Coronary artery (tissue), 2 donors: ENCODE results near the gene PIK3CD.
"Not testable (repeated sequence)": the region's sequence is repeated elsewhere in the genome, so short reads cannot be mapped to it uniquely, and the experiment has no call there.

Experiments
- DNase-seq: peaks from one replicate; pipeline ENCODE4 v3.0.0-alpha.2; 2017; ENCODE audit warnings: low spot score
- H3K27ac ChIP-seq, 2 donors: fragments of 200-600 bp; sonication (generic); one replicate each; pipeline ENCODE4 v1.5.1; 2016 to 2019
- H3K4me3 ChIP-seq: fragments of 200-600 bp; sonication (generic); 2 replicates; pipeline ENCODE4 v1.5.1; 2016; ENCODE audit warnings: mild to moderate bottlenecking, moderate library complexity
- TF ChIP-seq, protein P1 (sequence below): fragments of 200-600 bp; sonication (generic); IDR thresholded peaks from one replicate; pipeline ENCODE4 v1.5.1; 2019; ENCODE audit warnings: antibody characterized with exemption

PIK3CD gene

DNA sequence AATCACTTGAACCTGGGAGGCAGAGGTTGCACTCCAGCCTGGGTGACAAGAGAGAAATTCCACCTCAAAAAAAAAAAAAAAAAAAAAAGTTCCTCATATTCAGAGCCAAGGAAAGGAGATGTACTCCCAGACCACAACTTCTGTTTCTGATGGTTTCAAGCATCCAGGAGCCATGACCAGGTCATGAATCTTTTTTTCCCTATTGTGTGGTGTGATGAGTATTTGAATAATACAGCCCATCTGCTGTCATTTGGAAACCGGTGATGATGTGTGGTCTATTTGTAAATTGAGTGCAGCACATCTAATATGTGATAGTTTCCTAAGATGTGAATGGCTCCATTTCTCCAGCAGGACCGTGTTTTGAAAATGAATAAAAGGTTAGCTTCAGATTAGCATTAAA, 18.6 kb downstream of the PIK3CD start:
- no peak for DNase-seq
- no peak overlapping the region for H3K4me3 ChIP-seq
- TF ChIP-seq, protein P1, sequence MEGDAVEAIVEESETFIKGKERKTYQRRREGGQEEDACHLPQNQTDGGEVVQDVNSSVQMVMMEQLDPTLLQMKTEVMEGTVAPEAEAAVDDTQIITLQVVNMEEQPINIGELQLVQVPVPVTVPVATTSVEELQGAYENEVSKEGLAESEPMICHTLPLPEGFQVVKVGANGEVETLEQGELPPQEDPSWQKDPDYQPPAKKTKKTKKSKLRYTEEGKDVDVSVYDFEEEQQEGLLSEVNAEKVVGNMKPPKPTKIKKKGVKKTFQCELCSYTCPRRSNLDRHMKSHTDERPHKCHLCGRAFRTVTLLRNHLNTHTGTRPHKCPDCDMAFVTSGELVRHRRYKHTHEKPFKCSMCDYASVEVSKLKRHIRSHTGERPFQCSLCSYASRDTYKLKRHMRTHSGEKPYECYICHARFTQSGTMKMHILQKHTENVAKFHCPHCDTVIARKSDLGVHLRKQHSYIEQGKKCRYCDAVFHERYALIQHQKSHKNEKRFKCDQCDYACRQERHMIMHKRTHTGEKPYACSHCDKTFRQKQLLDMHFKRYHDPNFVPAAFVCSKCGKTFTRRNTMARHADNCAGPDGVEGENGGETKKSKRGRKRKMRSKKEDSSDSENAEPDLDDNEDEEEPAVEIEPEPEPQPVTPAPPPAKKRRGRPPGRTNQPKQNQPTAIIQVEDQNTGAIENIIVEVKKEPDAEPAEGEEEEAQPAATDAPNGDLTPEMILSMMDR = no peak
- no peak overlapping the region for H3K27ac ChIP-seq

DNA sequence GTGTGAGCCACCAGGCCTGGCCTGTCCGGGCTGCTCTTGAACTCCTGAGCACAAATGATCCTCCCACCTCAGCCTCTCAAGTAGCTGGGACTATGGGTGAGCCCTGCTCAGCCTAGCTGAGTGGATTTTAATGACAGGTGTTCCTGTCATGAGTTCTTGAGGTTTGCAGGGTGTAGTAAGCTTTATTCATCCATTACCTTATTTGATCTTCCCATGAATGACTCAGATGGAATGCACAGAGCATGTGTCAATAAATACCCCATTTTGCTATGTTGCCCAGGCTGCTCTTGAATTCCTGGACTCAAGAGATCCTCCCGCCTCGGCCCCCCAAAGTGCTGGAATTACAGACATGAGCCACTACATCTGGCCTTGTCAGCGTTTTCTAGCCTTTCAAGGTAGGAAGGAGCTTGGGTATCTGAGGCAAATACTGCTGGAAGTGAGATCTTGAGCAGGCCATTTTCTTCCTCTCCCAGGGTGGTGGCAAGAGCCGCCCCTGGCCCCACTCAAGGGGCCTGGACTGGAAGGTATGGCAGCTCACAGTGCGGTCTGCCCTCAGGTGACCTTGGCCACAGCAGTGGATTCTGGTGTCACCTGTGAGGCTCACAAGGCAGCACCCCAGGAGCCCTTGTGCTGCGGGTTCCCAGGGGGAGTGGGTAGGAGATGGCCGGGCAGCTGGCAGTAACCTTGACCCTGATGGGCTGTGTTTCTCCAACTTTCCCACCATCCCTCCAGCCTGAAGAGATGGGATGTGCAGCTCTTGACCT, 20.0 kb downstream of the PIK3CD start:
- no peak for DNase-seq
- TF ChIP-seq, protein P1 = no peak

DNA sequence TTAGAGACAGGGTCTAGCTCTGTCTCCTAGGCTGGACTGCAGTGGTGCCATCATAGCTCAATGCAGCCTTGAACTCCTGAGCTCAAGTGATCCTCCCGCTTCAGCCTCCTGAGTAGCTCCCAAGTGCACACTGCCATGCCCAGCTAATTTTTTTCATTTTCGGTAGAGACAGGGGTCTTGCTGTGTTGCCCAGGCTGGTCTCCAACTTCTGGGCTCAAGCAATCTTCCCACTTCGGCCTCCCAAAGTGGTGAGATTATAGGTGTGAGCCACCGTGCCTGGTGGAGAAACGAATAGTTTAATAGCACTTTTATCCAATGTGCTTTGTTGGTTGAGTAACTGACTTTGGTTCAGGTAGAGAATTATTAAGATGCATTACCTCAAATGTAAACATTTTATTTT, 20.9 kb downstream of the PIK3CD start:
- no peak overlapping the region for H3K27ac ChIP-seq
- TF ChIP-seq, protein P1 = no peak
- H3K4me3 ChIP-seq = no peak overlapping the region
- no peak for DNase-seq

More for the DNA sequence above, 20.0 kb downstream of the PIK3CD start:
- no peak overlapping the region for H3K27ac ChIP-seq
- H3K4me3 ChIP-seq = no peak overlapping the region

DNA sequence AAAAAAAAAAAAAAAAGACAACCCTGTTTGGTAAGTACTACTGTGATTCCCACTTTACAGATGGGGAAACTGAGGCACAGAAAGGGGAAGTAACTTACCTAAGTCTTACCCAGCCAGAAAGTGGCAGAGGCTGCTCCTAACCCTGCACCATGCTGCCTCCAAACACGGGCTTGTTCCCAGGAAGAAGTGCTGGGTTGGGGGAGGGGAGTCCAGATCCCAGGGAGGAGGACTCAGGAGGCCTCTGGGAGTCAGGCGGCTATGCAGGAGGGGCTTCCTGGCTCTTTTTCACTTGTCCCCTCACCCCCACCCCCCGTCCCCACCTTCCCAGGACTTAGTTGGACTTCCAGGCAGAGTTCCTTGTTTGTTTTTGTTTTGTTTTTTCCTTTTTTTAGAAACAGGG, 23.9 kb downstream of the PIK3CD start:
- DNase-seq = no peak
- H3K4me3 ChIP-seq = no peak overlapping the region
- H3K27ac ChIP-seq = no peak overlapping the region
- TF ChIP-seq, protein P1 = no peak

DNA sequence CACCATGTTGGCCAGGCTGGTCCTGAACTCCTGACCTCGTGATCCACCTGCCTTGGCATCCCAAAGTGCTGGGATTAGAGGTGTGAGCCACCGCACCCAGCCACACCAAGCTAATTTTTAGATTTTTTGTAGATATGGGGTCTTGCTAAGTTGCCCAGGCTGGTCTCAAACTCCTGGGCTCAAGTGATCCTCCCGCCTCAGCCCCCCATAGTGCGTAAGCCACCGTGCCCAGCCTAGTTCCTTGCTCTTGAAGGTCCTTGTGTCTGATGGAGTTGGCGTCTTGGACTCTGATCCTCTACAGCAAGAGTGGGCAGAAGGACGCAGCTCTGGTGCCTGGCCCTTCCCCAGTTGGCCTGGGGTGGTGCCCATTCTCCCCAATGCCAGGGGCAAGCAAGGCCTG, 24.6 kb downstream of the PIK3CD start:
- H3K4me3 ChIP-seq, H3K27ac ChIP-seq, DNase-seq: not testable (repeated sequence)

DNA sequence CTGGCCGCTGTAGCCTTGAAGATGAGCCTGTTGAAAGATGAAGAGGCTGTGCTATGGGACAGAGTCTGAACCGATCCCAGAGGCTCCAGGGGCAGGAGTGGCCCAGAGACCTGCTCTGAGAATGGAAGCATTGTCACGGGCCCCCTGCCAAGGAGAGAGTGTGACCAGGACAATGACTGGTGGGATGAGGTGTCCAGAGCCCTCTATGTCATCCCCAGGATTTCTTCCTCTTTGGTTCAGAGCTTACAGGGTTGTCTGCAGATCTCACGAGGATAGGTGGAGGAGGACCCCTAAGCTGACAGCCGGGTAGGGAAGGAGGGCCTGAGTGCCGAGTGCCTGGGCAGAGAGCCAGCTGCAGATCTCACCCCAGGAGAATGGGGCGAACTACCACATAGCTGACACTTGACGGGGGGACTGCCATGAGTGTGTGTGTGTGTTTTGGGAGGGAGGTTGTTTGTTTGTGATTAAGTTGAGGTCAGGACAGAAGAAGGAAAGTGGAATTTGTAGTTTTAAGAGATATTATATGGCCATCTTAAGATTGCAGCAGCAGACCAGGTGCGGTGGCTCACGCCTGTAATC, 25.4 kb downstream of the PIK3CD start:
- Histone ChIP-seq H3K27ac (no peak overlapping the region), H3K4me3 (no peak overlapping the region)
- TF ChIP-seq, protein P1 = no peak
- no peak for DNase-seq

DNA sequence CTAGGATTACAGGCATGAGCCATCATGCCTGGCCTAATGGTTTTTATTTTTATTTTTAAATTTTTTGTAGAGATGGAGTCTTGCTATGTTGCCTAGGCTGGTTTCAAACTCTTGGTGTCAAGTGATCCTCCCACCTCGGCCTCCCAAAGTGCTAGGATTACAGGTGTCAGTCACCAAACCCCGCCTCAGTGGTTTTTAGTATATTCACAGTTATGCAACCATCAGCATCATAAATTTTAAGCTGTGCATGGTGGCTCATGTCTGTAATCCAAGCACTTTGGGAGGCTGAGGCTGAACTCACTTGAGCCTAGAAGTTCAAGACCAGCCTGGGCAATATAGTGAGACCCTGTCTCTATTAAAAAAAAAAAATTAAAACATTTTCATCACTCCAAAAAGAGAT, 28.6 kb downstream of the PIK3CD start:
- no peak for DNase-seq
- Histone ChIP-seq H3K27ac (no peak overlapping the region), H3K4me3 (no peak overlapping the region)
- TF ChIP-seq, protein P1 = no peak
